NCI-H2029 treated with DMSO at 0.1 percent for 48 hours (cell line): ENCODE results near the gene SSBP4.
A peak's percentile ranks its signal among the peaks of the same experiment; 100 is the strongest.
"Not testable (repeated sequence)": the region's sequence is repeated elsewhere in the genome, so short reads cannot be mapped to it uniquely, and the experiment has no call there.

Source experiments
- DNase-seq: peaks from one replicate; lab custom pipeline; 2025; lab: John Stamatoyannopoulos, UW

Gene SSBP4

GRCh38 chr19:18419195-18419698, at the start of gene SSBP4:
Gene SSBP4 (plus strand): TSS chr19:18419398. CDS start chr19:18419649, 251 bp downstream.
- DNase-seq, result peak; percentile 35

GRCh38 chr19:18373407-18373891, 45.7 kb upstream of the SSBP4 start:
- no peak for DNase-seq

DNA sequence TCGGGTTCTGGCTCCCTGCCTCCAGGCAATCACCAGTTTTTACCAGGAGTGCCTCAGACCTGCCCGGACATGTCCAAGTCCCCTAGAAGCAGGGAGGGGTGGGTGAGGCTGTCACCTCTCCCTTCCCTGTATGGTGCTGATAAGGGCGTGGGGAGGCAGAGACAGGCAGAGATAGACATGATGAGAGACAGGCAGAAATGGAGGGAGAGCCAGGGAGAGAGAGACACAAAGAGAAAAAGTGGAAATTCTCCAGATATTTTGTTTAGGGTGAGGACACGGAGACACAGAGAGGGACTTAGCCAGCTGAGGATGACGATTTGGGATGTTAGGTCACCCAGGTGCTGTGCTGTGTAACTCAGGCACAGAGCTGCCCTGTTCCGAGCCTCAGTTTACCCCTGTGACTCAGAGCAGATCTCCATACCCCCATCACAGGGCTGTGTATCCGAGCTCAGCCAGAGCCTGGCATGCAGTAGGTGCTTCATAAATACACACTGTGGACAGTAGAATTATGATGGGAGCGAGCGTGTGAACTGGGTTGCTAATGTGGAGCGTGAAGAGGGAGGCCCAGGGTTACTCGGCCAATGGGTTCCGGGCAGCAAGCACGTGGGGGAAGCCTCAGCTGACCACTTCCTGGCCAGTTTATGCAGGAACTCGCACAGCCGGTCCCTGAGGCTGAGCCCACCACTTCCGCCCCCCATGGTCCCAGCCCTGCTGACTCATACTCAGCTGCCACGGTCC, 45.1 kb upstream of the SSBP4 start:
- DNase-seq, result no peak

GRCh38 chr19:18377026-18377425, 42.2 kb upstream of the SSBP4 start:
- DNase-seq, result no peak

- peak; percentile 52 for DNase-seq
Measured at GRCh38 chr19:18379803-18380747, 39.1 kb upstream of the SSBP4 start.

DNA sequence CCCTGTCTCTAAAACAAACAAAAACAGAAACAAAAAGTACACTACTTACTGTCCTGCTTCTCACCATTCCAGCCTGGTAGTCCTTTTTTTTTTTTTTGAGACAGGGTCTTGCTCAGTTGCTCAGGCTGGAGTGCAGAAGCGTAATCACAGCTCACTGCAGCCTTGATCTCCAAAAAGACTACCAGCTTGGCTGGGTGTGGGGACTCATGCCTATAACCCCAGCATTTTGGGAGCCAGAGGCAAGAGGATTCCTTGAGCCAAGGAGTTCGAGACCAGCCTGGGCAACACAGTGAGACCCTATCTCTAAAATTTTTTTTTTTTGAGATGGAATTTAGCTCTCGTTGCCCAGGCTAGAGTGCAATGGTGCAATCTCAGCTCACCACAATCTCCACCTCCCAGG, 38.4 kb upstream of the SSBP4 start:
- DNase-seq, result no peak

DNA sequence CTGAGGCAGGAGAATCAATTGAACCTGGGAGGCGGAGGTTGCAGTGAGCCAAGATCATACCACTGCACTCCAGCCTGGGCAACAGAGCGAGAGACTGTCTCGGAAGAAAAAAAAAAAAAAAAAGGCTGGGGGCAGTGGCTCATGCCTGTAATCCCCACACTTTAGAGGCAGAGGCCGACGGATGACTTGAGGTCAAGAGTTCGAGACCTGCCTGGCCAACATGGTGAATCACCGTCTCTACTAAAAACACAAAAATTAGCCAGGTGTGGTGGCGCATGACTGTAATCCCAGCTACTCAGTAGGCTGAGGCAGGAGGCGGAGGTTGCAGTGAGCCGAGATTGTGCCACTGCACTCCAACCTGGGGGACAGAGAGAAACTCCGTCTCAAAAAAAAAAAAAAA, 35.6 kb upstream of the SSBP4 start:
- not testable (repeated sequence) for DNase-seq

- no peak for DNase-seq
Measured at GRCh38 chr19:18384775-18385174, 34.4 kb upstream of the SSBP4 start.

- no peak for DNase-seq
Measured at GRCh38 chr19:18385359-18385674, 33.9 kb upstream of the SSBP4 start.

- DNase-seq, result no peak
Measured at GRCh38 chr19:18385675-18386542, 33.3 kb upstream of the SSBP4 start, which contains the start of gene GDF15. Gene GDF15 (plus strand): TSS chr19:18386158. CDS start chr19:18386190, 32 bp downstream.

GRCh38 chr19:18386543-18387271, 32.5 kb upstream of the SSBP4 start:
- DNase-seq, result no peak

DNA sequence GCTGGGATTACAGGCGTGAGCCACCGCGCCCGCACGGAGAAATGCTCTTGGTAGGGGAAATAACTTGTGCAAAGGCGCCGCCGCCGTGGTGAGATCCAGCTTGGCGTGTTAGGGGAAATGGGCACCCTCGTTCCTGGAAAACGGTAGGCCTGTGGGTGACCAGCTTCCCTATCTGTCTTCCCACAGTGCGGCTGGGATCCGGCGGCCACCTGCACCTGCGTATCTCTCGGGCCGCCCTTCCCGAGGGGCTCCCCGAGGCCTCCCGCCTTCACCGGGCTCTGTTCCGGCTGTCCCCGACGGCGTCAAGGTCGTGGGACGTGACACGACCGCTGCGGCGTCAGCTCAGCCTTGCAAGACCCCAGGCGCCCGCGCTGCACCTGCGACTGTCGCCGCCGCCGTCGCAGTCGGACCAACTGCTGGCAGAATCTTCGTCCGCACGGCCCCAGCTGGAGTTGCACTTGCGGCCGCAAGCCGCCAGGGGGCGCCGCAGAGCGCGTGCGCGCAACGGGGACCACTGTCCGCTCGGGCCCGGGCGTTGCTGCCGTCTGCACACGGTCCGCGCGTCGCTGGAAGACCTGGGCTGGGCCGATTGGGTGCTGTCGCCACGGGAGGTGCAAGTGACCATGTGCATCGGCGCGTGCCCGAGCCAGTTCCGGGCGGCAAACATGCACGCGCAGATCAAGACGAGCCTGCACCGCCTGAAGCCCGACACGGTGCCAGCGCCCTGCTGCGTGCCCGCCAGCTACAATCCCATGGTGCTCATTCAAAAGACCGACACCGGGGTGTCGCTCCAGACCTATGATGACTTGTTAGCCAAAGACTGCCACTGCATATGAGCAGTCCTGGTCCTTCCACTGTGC, 30.9 kb upstream of the SSBP4 start:
- DNase-seq, result peak; percentile 66

- DNase-seq, result no peak
Measured at GRCh38 chr19:18388960-18389725, 30.1 kb upstream of the SSBP4 start.

- DNase-seq, result no peak
Measured at GRCh38 chr19:18389726-18390064, 29.5 kb upstream of the SSBP4 start.

DNA sequence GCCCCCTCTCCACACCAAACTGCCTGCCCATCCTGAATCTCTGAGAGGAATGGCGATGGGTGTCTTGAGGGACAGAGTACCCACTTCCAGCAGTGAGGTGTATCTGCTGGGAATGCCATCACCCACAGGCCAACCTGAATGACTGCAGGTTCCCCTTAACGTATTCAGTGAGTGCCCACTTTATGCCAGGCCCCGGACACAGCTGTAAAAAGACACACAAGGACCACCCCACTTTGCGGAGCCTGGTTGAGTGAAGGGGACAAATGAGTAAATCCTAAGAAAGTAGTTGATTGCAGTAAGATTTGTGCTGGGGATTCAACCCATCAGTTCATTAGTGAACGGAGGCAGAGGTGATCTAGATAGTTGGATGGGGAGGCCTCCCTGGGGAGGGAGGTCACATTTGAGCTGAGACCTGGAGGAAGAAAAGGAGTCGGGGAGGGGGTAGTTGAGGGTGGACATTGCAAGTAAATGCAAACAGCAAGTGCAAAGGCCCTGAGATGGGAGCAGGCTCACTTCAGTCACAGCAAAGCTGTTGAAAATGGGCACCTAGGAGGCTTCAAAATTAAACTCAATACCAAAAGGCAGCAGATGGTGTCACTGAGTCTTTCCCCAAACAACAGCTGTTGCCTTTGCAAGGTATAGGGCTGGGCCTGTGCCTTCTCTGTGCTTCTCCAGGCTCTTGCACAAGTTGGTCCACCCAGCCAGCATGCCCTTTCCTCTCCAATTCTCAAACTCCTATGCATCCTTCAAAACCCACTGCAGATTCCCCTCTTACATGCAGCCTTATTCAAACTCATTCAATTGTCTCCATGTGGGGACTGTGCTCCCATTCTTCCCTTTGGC, 28.9 kb upstream of the SSBP4 start:
- DNase-seq, result no peak

DNA sequence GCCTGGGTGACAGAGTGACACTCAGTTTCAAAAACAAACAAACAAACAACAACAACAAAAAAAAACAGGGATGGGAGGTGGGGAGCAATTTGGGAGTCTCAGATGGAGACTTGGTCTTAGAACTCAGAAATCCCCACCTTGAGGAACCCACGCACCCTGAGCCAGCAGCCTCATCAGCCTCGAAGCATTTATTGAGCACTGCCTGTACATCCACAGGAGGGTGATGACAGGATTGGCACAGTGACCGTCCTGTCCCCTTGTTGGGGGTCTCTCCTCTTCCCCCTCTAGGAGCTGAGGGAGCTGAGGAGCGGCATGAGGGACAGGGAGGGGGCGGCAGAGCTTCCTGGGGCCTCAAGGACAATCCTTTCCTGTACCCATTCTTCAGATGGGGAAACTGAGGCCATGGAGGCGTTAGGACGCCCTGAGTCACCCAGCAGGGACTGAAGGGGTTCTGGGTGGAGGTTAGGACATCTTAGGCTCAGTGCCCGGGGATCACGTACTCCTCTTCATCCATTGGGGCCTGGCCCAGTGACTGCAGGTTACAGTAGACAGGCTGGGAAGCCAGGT, 27.6 kb upstream of the SSBP4 start:
- DNase-seq, result no peak

DNA sequence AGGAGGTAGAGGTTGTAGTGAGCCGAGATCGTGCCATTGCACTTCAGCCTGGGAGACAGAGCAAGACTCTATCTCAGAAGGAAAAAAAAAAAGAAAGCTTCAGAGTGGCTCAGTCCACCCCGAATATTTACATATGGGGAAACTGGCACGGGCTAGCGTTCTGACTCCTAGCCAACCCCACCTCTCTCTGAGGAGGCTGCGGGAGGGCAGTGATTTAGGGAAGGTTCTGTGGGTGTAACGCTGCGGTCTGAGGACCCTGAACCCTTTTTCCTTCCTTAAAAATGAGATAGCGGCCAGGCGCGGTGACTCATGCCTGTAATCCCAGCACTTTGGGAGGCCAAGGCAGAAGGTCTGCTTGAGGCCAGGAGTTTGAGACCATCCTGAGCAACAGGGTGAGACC, 26.8 kb upstream of the SSBP4 start:
- DNase-seq, result no peak

GRCh38 chr19:18392926-18393325, 26.3 kb upstream of the SSBP4 start:
- no peak for DNase-seq
